Measurements from ENCODE around the gene PRR7.

GRCh38 chr5:177465044-177465443 lies 18.4 kb downstream of the PRR7 start:
- TF ChIP-seq EP300 (IDR thresholded peaks at IDR 0.05) (no peak), POLR2A (IDR thresholded peaks at IDR 0.05) (no peak), CTCF (IDR thresholded peaks at IDR 0.05) (no peak)
